SK-N-SH treated with all-trans-retinoic acid at 6 μM for 48 hours (cell line): ENCODE results near the gene RBM45.

ENCODE experiments used
- BACH2 ChIP-seq: fragments of 250-450 bp; sonication (Bioruptor Pico); IDR thresholded peaks from 2 replicates; pipeline ENCODE4 v1.9.0; 2021; ENCODE audit warnings: mild to moderate bottlenecking, borderline replicate concordance
- CREB5 ChIP-seq: fragments of 250-450 bp; sonication (Bioruptor Pico); IDR thresholded peaks from 2 replicates; pipeline ENCODE4 v1.5.1; 2020; ENCODE audit warnings: low read depth, mild to moderate bottlenecking, moderate library complexity
- ESRRG ChIP-seq: fragments of 250-450 bp; sonication (Bioruptor Pico); IDR thresholded peaks from 2 replicates; pipeline ENCODE4 v1.6.1; 2021; ENCODE audit warnings: mild to moderate bottlenecking
- ISL1 ChIP-seq: fragments of 250-450 bp; sonication (Bioruptor Pico); IDR thresholded peaks from 2 replicates; pipeline ENCODE4 v2.1.2; 2022; ENCODE audit warnings: mild to moderate bottlenecking, moderate library complexity
- OSR1 ChIP-seq: fragments of 250-450 bp; sonication (Bioruptor Pico); IDR thresholded peaks from 2 replicates; pipeline ENCODE4 v1.8.0; 2022; ENCODE audit warnings: moderate library complexity, mild to moderate bottlenecking, inconsistent platforms
- PATZ1 ChIP-seq: fragments of 250-450 bp; sonication (Bioruptor Pico); IDR thresholded peaks from 2 replicates; pipeline ENCODE4 v1.8.0; 2020; ENCODE audit warnings: mild to moderate bottlenecking, moderate library complexity, borderline replicate concordance
- RARB ChIP-seq: fragments of 250-450 bp; sonication (Bioruptor Pico); IDR thresholded peaks from 2 replicates; pipeline ENCODE4 v1.8.0; 2021; ENCODE audit warnings: mild to moderate bottlenecking, moderate library complexity
- SNAI2 ChIP-seq: fragments of 250-450 bp; sonication (Bioruptor Pico); IDR thresholded peaks from 2 replicates; pipeline ENCODE4 v1.5.0; 2020; ENCODE audit warnings: mild to moderate bottlenecking, moderate library complexity
- TCF4 ChIP-seq: fragments of 250-450 bp; sonication (Bioruptor Pico); IDR thresholded peaks from 2 replicates; pipeline ENCODE4 v1.8.0; 2021; ENCODE audit warnings: mild to moderate bottlenecking, moderate library complexity, borderline replicate concordance
- ZFP3 ChIP-seq: fragments of 250-450 bp; sonication (Bioruptor Pico); IDR thresholded peaks from 2 replicates; pipeline ENCODE4 v1.5.0; 2020; ENCODE audit warnings: mild to moderate bottlenecking, moderate library complexity
- ZFP30 ChIP-seq: fragments of 450-650 bp; formaldehyde crosslinking; IDR thresholded peaks from 2 replicates; pipeline ENCODE4 v1.5.0; 2022; ENCODE audit warnings: mild to moderate bottlenecking, moderate library complexity
- ZNF70 ChIP-seq: fragments of 450-650 bp; formaldehyde crosslinking; IDR thresholded peaks from 2 replicates; pipeline ENCODE4 v1.5.0; 2020; ENCODE audit warnings: mild to moderate bottlenecking, moderate library complexity

GRCh38 chr2:178101321-178102079 is 10.7 kb upstream of the RBM45 start:
- TF ChIP-seq CREB5 (CRISPR knock-in tag) (no peak), ZFP3 (no peak), PATZ1 (no peak), SNAI2 (CRISPR knock-in tag) (no peak), BACH2 (CRISPR knock-in tag) (no peak), TCF4 (CRISPR knock-in tag) (no peak), RARB (CRISPR knock-in tag) (no peak), ESRRG (CRISPR knock-in tag) (no peak), ISL1 (CRISPR knock-in tag) (no peak), ZFP30 (CRISPR knock-in tag) (no peak), OSR1 (CRISPR knock-in tag) (no peak), ZNF70 (no peak)
